Measurements from ENCODE around the gene C2CD2.
"Not testable (repeated sequence)": the region's sequence is repeated elsewhere in the genome, so short reads cannot be mapped to it uniquely, and the experiment has no call there.

Gene C2CD2

DNA sequence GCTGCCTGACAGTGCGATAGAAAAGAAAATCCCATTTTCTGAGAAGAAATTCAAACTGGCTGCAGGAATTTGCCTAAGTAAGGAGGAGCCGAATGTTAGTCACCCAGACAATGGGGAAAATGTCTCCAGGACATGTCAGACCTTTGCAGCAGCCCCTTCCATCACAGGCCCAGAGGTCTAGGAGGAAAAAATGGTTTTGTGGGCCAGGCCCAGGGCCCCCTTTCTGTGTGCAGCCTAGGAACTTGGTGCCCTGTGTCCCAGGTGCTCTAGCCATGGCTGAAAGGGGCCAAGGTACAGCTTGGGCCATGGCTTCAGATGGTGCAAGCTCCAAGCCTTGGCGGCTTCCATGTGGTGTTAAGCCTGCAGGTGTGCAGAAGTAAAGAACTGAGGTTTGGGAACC is 41.8 kb upstream of the C2CD2 start:
- no peak overlapping the region for H3K27ac ChIP-seq (replicated peaks)
- no peak for DNase-seq (ENCODE audit: low read depth in 1 of 2, low spot score in 1 of 2)
- no peaks in the 10 kb centered on the region for H3K27me3 ChIP-seq (ENCODE audit: insufficient read depth, poor library complexity, severe bottlenecking)
- TF ChIP-seq POLR2AphosphoS5 (IDR thresholded peaks at IDR 0.05; ENCODE audit: low read depth) = no peak
- TF ChIP-seq GABPA (IDR thresholded peaks at IDR 0.05; ENCODE audit: low read depth) = no peak
- TF ChIP-seq SPI1 (IDR thresholded peaks at IDR 0.05; ENCODE audit: borderline replicate concordance, low read depth) = no peak
- TF ChIP-seq, protein P1, sequence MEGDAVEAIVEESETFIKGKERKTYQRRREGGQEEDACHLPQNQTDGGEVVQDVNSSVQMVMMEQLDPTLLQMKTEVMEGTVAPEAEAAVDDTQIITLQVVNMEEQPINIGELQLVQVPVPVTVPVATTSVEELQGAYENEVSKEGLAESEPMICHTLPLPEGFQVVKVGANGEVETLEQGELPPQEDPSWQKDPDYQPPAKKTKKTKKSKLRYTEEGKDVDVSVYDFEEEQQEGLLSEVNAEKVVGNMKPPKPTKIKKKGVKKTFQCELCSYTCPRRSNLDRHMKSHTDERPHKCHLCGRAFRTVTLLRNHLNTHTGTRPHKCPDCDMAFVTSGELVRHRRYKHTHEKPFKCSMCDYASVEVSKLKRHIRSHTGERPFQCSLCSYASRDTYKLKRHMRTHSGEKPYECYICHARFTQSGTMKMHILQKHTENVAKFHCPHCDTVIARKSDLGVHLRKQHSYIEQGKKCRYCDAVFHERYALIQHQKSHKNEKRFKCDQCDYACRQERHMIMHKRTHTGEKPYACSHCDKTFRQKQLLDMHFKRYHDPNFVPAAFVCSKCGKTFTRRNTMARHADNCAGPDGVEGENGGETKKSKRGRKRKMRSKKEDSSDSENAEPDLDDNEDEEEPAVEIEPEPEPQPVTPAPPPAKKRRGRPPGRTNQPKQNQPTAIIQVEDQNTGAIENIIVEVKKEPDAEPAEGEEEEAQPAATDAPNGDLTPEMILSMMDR (IDR thresholded peaks at IDR 0.05; ENCODE audit: insufficient read depth, low read length) = no peak
- TF ChIP-seq, protein P2, sequence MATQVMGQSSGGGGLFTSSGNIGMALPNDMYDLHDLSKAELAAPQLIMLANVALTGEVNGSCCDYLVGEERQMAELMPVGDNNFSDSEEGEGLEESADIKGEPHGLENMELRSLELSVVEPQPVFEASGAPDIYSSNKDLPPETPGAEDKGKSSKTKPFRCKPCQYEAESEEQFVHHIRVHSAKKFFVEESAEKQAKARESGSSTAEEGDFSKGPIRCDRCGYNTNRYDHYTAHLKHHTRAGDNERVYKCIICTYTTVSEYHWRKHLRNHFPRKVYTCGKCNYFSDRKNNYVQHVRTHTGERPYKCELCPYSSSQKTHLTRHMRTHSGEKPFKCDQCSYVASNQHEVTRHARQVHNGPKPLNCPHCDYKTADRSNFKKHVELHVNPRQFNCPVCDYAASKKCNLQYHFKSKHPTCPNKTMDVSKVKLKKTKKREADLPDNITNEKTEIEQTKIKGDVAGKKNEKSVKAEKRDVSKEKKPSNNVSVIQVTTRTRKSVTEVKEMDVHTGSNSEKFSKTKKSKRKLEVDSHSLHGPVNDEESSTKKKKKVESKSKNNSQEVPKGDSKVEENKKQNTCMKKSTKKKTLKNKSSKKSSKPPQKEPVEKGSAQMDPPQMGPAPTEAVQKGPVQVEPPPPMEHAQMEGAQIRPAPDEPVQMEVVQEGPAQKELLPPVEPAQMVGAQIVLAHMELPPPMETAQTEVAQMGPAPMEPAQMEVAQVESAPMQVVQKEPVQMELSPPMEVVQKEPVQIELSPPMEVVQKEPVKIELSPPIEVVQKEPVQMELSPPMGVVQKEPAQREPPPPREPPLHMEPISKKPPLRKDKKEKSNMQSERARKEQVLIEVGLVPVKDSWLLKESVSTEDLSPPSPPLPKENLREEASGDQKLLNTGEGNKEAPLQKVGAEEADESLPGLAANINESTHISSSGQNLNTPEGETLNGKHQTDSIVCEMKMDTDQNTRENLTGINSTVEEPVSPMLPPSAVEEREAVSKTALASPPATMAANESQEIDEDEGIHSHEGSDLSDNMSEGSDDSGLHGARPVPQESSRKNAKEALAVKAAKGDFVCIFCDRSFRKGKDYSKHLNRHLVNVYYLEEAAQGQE (IDR thresholded peaks at IDR 0.05; ENCODE audit: insufficient replicate concordance, low read depth) = no peak
- no peak overlapping the region for H3K4me3 ChIP-seq (replicated peaks; ENCODE audit: insufficient read depth, low read length)

DNA sequence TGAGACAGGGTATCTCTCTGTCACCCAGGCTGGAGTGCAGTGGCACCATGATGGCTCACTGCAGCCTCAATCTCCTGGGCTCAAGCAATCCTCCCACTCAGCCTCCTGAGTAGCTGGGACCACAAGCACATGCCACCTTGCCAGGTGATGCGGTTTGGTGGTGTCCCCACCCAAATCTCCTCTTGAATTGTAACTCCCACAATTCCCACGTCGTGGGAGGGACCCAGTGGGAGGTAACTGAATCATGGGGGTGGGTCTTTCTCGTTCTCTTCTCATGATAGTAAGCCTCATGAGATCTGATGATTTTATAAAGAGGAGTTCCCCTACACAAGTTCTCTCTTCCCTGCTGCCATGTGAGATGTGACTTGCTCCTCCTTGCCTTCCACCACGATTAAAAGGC is 40.8 kb upstream of the C2CD2 start:
- not testable (repeated sequence) for DNase-seq (ENCODE audit: low read depth in 1 of 2, low spot score in 1 of 2); H3K27me3 ChIP-seq (ENCODE audit: insufficient read depth, poor library complexity, severe bottlenecking); H3K27ac ChIP-seq (replicated peaks); H3K4me3 ChIP-seq (replicated peaks; ENCODE audit: insufficient read depth, low read length)

DNA sequence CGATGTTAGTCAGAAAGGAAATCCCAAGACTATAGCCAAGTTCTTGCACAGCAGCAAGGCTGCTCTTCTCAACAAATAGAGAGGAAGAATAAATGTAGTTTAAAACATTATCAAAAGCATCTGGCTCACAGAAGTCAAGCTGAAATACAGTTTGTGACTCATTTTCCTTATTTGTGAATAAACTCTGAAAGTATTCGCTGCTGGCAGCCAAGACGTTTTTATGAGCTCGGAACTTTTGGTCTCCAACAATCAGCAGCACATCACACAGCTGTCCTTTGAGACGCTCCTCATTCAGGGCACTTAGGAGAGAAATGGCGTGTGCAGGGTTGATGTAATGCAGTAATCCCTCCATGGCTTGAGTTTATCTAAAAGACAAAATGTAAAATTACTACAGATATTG is 39.9 kb upstream of the C2CD2 start:
- H3K27ac ChIP-seq (replicated peaks) = no peak overlapping the region
- no peak overlapping the region for H3K4me3 ChIP-seq (replicated peaks; ENCODE audit: insufficient read depth, low read length)
- TF ChIP-seq POLR2AphosphoS5 (IDR thresholded peaks at IDR 0.05; ENCODE audit: low read depth) (no peak), SPI1 (IDR thresholded peaks at IDR 0.05; ENCODE audit: borderline replicate concordance, low read depth) (no peak), GABPA (IDR thresholded peaks at IDR 0.05; ENCODE audit: low read depth) (no peak)
- TF ChIP-seq, protein P2 (IDR thresholded peaks at IDR 0.05; ENCODE audit: insufficient replicate concordance, low read depth) = no peak
- TF ChIP-seq, protein P1 (IDR thresholded peaks at IDR 0.05; ENCODE audit: insufficient read depth, low read length) = no peak
- no peaks in the 10 kb centered on the region for H3K27me3 ChIP-seq (ENCODE audit: insufficient read depth, poor library complexity, severe bottlenecking)
- no peak for DNase-seq (ENCODE audit: low read depth in 1 of 2, low spot score in 1 of 2)

DNA sequence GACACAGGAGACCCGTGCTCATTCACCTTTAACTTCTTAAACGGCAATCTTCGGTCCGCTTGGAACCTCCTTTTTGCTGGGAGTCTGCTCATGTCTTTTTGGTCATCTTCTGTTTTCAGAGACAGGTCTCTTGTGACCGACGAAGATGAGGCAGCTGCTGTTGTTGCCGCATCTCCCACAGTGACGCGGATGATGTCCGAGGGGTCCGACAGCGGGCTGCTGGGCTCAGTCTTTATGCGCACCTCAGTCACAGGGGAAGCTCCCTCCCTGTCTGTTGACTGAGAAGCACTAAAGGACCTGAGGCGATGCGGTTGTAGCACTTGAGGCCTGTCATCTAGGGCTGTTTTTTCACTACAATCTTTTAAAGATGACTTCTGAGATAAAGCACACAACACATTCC is 38.8 kb upstream of the C2CD2 start:
- no peak for TF ChIP-seq POLR2AphosphoS5 (IDR thresholded peaks at IDR 0.05; ENCODE audit: low read depth)
- TF ChIP-seq SPI1 (IDR thresholded peaks at IDR 0.05; ENCODE audit: borderline replicate concordance, low read depth) = no peak
- TF ChIP-seq, protein P1 (IDR thresholded peaks at IDR 0.05; ENCODE audit: insufficient read depth, low read length) = no peak
- TF ChIP-seq GABPA (IDR thresholded peaks at IDR 0.05; ENCODE audit: low read depth) = no peak
- TF ChIP-seq, protein P2 (IDR thresholded peaks at IDR 0.05; ENCODE audit: insufficient replicate concordance, low read depth) = no peak
- Histone ChIP-seq H3K27me3 (ENCODE audit: insufficient read depth, poor library complexity, severe bottlenecking) (no peaks in the 10 kb centered on the region), H3K4me3 (replicated peaks; ENCODE audit: insufficient read depth, low read length) (no peak overlapping the region), H3K27ac (replicated peaks) (no peak overlapping the region)
- DNase-seq (ENCODE audit: low read depth in 1 of 2, low spot score in 1 of 2) = no peak
